GM19238 (cell line): ENCODE data around the gene PTPN20.
A peak's percentile ranks its signal among the peaks of the same experiment; 100 is the strongest.

Experiments
- DNase-seq: peaks from one replicate; pipeline ENCODE4 v3.0.0; 2011; ENCODE audit warnings: low spot score; ENCODE audit not compliant: insufficient read length

PTPN20 gene

GRCh38 chr10:47019155-47020145 lies 108.2 kb downstream of the PTPN20 start:
- no peak for DNase-seq

DNA sequence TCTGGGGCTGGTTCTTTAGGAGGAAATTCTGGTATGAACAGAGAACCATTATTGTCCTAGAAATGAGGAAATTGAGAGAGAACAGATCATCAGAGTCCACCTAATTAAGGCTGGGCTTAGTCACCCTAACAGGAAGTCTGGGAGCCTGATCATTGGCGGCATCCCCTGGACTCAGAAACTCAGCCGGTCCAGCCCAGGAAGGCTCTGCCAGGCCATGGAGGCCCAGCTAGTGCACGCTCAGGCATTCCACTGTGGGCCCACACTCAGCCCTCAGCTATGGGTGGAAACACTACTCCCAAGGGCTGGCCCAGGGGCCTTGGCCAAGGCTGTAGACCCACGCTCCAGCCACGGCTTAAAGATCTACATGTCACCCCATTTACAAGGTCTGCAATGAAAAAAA lies 109.2 kb downstream of the PTPN20 start:
- no peak for DNase-seq

GRCh38 chr10:47021850-47022249 lies 110.6 kb downstream of the PTPN20 start:
- DNase-seq = no peak

GRCh38 chr10:47022311-47023131 lies 111.3 kb downstream of the PTPN20 start:
- no peak for DNase-seq

DNA sequence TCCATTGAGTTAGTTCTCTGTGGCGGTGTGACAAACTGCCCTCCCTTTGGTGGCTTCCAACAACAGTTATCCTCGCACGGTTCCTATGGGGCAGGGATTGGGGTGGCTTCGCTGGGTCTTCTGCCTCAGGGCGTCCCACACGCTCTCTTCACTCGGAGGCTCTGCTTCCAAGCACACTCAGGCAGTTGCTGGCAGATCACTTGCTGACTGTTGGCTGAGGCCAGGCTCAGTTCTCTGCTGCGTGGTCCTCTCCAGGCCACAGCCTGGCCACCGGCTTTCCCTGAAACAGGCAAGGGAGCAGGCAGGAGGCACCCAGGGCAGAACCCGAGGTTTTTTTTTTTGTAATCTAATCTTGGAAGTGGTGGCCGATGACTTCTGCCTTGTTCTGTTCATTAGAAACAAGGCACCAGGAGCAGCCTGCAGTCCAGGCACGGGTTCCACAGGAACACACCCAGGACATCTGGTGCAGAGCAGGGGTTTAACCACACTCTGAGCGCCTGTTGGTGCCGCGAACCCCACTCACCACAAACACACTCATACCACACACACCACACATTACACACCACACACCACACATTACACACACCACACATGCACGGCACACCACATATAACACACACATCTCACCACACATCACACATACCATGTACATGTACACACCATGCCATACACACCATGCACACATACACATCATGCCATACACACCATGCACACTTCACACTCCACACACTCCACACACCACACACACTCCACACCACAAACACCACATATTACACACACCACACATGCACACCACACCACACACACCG lies 112.2 kb downstream of the PTPN20 start:
- no peak for DNase-seq

DNA sequence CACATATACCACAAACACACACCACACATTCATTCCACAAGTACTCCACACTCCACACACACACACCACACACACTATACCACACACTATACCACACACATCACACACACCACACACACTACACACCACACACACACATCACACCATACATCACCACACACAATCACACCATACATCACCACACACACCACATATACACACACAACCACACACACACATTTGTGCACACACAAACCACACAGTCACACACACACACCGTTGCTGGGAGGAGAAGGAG lies 112.8 kb downstream of the PTPN20 start:
- no peak for DNase-seq

DNA sequence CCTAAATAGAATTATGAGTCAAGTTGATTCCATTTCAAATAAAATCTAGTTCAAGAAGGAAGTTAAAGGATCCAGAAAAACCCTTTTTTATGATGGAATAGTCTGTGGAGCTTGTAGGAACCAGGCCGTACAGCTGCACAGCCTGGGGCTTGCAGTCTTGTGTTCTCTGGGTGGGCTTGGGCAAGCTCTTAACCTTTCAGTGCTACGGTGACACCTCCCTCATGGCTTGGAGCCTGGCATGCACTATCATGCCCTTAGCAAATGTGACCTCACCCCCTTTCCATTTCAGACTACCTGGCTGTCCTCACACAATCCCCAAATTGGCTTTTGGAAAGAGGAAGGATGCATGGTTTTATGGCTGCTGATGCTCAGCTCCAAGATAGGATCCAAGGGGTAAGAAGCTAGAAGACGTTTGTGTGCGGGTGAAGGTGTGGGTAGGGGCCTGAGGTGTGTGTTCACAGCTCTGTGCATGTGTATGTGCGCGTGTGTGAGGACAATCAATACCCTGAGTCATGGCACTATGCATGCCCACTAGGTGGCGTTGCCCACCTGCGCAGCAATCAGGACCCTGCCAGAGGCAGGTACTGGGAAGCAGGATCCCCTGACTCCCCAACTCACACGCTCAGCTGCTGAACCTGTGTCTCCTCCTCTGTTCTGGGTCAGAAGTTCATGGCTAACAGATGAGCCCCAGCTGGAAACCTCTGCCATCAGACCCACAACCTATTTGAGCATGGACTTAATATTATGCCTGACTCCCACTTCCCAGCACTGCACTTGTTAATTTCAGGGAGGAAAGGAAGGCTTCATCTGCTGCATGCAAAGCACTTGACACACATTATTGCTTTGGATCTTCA lies 113.4 kb downstream of the PTPN20 start:
- peak; percentile 62 for DNase-seq

GRCh38 chr10:47025253-47025539 lies 114.0 kb downstream of the PTPN20 start:
- no peak for DNase-seq

DNA sequence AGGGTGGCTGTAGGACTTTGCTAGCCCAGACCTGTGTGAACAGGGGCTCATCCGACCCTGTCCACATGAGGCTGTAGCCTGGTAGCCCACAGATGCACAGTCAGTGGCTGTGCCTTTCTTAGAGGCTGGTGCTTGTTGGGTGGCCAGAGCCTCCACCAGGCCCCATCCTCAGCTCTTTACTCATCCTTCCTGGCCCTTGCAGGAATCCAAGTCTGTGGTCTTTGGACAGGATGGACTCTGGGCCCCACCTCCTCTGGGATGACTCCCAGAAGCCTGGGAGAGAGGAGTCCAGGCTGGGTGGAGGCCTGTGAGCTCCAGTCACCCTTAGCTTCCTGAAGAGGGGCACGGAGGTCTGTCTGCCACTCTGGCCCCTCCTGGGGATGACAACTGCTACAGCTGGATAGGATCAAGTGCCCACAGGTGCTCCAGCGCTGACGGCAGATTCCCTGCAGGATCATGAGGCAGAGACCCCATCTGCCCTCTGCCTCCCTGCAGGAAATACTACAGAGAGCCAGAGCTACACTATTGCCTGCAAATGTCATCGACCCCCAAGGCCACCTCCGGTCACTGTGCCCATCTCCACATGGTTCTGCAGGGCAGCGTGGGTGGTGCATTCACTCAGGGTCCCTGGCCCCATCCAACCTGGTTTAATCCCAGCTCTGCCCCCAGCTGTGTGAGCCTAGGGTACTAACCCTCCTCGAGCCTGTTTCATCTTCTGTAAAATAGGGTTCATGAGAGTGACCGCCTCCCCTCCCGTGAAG lies 114.5 kb downstream of the PTPN20 start:
- no peak for DNase-seq

DNA sequence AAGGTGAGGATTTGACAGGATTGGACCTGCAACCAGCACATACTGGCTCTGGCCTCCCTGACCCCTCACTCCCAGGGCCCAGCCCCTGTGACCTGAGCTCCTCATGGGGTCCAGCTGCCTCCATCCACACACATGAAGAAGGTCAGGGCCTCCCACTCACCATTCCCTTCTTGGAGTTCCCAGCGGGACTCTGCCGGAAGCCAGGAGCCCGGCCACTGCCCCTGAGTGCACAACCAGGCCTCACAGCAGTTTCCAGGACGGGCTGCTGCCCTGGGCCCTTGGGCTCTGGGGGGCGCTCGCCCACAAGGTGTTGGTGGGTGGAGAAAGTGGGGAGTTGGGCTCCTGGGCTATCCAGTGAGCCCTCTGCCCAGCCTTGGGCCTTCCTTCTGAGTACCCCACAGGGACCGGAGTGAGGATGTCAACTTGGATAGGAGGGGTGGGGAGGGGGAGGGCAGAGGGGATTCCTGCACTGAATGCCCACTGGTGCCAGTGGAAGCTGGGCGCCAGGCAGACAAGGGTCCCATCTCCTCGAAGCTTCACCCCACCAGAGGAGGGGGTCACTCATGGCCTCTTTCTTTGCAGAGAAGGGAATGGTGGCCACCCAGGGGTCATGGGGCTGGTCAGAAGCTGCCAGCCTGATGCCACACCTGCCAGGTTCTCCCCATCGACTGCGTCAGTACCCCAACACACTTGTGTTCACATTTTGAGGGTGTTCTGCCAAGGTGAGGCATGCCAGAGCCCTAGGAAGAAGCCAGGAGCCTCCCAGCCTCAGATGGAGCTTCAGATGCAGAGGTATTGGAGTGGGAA lies 115.3 kb downstream of the PTPN20 start:
- DNase-seq = no peak

GRCh38 chr10:47027108-47027783 lies 116.0 kb downstream of the PTPN20 start:
- DNase-seq = no peak

DNA sequence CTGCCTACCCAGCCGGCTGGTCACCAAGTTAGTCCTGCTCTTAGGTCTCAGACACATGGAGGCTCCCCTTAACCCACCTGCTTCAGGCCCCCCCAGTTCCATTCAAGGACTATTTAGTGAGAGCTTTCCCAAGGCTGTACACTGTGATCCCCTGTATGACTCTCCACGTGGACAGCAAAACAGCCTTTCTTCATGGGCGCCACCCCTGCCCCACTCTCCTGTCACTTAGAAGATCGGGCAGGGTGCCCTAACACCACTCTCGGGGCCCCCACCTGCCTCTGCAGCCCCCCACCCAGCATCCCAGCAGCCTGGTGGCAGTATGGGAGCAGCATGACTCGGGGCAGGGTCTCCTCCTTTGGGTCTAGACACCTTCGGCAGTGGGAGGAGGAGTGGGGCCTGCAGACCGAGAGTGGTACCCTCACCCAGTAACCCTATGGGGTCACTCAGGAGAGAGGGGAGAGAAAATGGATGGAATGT lies 116.6 kb downstream of the PTPN20 start:
- no peak for DNase-seq

DNA sequence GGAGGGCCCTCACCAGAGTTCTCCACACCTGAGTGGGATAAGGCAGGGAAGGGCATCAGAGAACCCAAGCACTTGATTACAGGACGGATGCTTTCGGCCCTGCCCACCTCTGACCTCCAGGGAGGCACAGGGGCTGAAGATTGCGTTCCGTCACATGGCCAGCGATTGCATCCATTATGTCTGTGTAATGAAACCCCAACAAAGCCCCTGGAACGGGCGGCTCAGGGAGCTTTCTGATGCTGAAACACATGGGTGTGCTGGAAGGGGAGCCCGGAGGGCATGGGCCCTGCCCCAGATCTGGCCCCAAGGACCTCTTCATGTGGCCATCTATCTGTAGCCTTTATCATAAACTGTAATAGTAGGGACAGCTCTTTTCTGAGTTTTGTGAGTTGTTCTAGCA lies 117.2 kb downstream of the PTPN20 start:
- no peak for DNase-seq

- no peak for DNase-seq
Measured at GRCh38 chr10:47029181-47030009, 118.2 kb downstream of the PTPN20 start.

- no peak for DNase-seq
Measured at GRCh38 chr10:47030191-47030703, 119.0 kb downstream of the PTPN20 start.

DNA sequence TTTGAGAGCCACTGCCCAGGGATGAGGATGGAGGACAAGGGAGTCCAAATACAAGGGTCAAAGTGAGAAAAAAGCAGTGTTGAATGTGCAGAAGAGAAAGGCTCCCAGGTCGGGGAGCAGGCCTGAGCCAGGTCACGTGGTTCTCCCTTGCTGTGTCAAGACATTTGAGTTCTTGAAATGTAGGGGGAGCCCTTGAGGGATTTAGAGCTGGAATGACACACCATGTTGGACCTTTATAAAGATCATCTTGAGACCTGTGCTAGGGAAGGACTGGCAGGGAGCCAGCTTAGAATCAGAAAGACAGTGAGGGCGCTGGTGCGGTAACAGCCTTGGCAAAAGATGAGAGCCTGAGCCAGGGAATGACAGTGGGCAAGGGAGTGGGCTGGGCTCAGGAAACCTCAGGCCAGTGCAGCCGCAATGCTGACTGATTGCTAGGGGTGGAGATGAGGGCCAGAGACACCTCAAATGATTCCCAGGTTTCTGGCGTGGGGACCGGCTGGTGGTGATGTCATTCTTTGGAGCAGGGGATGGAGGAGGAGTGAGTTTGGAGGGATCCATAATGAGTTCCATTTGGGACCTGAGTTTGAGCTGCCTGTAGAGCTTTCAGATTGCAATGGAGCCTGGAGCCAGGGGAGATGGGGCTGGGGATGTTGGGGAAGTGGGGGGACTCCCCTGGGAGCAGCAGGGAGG lies 120.1 kb downstream of the PTPN20 start:
- no peak for DNase-seq

- DNase-seq = no peak
Measured at GRCh38 chr10:47031901-47032465, 120.8 kb downstream of the PTPN20 start.
